Measurements from ENCODE around the gene HAAO. TPM values are rescaled to one million over a fixed set of nuclear protein-coding genes. Genes with fewer than 3 reads are reported as not detected.

HAAO gene
- total RNA-seq, 4 donors from 2014 or later = 3.9 to 6.6 (median 4.3) TPM

- Histone ChIP-seq H3K4me1 (no peaks in the 10 kb centered on the region), H3K27ac (no peak overlapping the region), H3K4me3 (no peak overlapping the region), H3K27me3 (no peaks in the 10 kb centered on the region), H3K36me3 (peaks cover 4% of the 10 kb centered on the region), H3K9me3 (no peaks in the 10 kb centered on the region)
- TF ChIP-seq POLR2AphosphoS5 (IDR thresholded peaks at IDR 0.05) (no peak), EP300 (IDR thresholded peaks at IDR 0.05) (no peak), CTCF (IDR thresholded peaks at IDR 0.05) (no peak), POLR2A (IDR thresholded peaks at IDR 0.05) (no peak)
- peak in 1 of 2 donors; percentile 76 for DNase-seq (ENCODE audit: low spot score in 2 of 2)
- WGBS = 78% methylated on average over 13 of the region's 19 CpGs
Measured at GRCh38 chr2:42770288-42771131, 21.9 kb downstream of the HAAO start.

- H3K4me1 ChIP-seq = no peaks in the 10 kb centered on the region
- peaks cover 4% of the 10 kb centered on the region for H3K36me3 ChIP-seq
- DNase-seq (ENCODE audit: low spot score in 2 of 2) = no peak
- no peaks in the 10 kb centered on the region for H3K9me3 ChIP-seq
- no peak overlapping the region for H3K27ac ChIP-seq
- H3K4me3 ChIP-seq = no peak overlapping the region
- TF ChIP-seq POLR2A (IDR thresholded peaks at IDR 0.05) (no peak), EP300 (IDR thresholded peaks at IDR 0.05) (no peak), POLR2AphosphoS5 (IDR thresholded peaks at IDR 0.05) (no peak)
- WGBS = 100% methylated on average over 2 of the region's 10 CpGs
- H3K27me3 ChIP-seq = no peaks in the 10 kb centered on the region
Measured at GRCh38 chr2:42769583-42770287, 22.6 kb downstream of the HAAO start.

- TF ChIP-seq CTCF (IDR thresholded peaks at IDR 0.05) = no peak
- no peak for TF ChIP-seq EP300 (IDR thresholded peaks at IDR 0.05)
- no peak for TF ChIP-seq POLR2A (IDR thresholded peaks at IDR 0.05)
- no peak for TF ChIP-seq POLR2AphosphoS5 (IDR thresholded peaks at IDR 0.05)
- DNase-seq (ENCODE audit: low spot score in 2 of 2) = no peak
Measured at GRCh38 chr2:42768706-42769256, 23.6 kb downstream of the HAAO start.

GRCh38 chr2:42767899-42768705 lies 24.3 kb downstream of the HAAO start:
- no peaks in the 10 kb centered on the region for H3K4me1 ChIP-seq
- 62% methylated on average over 11 of the region's 14 CpGs for WGBS
- no peak for DNase-seq (ENCODE audit: low spot score in 2 of 2)
- no peaks in the 10 kb centered on the region for H3K27me3 ChIP-seq
- peaks cover 6% of the 10 kb centered on the region for H3K36me3 ChIP-seq
- H3K4me3 ChIP-seq = no peak overlapping the region
- no peak for TF ChIP-seq EP300 (IDR thresholded peaks at IDR 0.05)
- no peak for TF ChIP-seq CTCF (IDR thresholded peaks at IDR 0.05)
- TF ChIP-seq POLR2A (IDR thresholded peaks at IDR 0.05) = no peak
- no peak for TF ChIP-seq POLR2AphosphoS5 (IDR thresholded peaks at IDR 0.05)
- no peaks in the 10 kb centered on the region for H3K9me3 ChIP-seq
- no peak overlapping the region for H3K27ac ChIP-seq

More at GRCh38 chr2:42768706-42769256, 23.6 kb downstream of the HAAO start:
- 90% methylated on average over 3 of the region's 3 CpGs for WGBS
- no peak overlapping the region for H3K27ac ChIP-seq
- no peak overlapping the region for H3K4me3 ChIP-seq
- no peaks in the 10 kb centered on the region for H3K27me3 ChIP-seq
- H3K9me3 ChIP-seq = no peaks in the 10 kb centered on the region
- H3K4me1 ChIP-seq = no peaks in the 10 kb centered on the region
- peaks cover 4% of the 10 kb centered on the region for H3K36me3 ChIP-seq

- peaks cover 7% of the 10 kb centered on the region for H3K36me3 ChIP-seq
- no peaks in the 10 kb centered on the region for H3K4me1 ChIP-seq
- H3K27ac ChIP-seq = no peak overlapping the region
- H3K4me3 ChIP-seq = no peak overlapping the region
- no peak for DNase-seq (ENCODE audit: low spot score in 2 of 2)
- H3K9me3 ChIP-seq = no peaks in the 10 kb centered on the region
- 77% methylated on average over 11 of the region's 16 CpGs for WGBS
- H3K27me3 ChIP-seq = no peaks in the 10 kb centered on the region
- TF ChIP-seq POLR2AphosphoS5 (IDR thresholded peaks at IDR 0.05) = no peak
Measured at GRCh38 chr2:42767080-42767898, 25.1 kb downstream of the HAAO start.
